NK-92 (cell line): Measurements from ENCODE around the gene SLC26A8.

ENCODE experiments used
- DNase-seq: peaks from one replicate; lab custom pipeline; 2025; ENCODE audit not compliant: unreplicated experiment; lab: John Stamatoyannopoulos, UW

The SLC26A8 gene, protein sequence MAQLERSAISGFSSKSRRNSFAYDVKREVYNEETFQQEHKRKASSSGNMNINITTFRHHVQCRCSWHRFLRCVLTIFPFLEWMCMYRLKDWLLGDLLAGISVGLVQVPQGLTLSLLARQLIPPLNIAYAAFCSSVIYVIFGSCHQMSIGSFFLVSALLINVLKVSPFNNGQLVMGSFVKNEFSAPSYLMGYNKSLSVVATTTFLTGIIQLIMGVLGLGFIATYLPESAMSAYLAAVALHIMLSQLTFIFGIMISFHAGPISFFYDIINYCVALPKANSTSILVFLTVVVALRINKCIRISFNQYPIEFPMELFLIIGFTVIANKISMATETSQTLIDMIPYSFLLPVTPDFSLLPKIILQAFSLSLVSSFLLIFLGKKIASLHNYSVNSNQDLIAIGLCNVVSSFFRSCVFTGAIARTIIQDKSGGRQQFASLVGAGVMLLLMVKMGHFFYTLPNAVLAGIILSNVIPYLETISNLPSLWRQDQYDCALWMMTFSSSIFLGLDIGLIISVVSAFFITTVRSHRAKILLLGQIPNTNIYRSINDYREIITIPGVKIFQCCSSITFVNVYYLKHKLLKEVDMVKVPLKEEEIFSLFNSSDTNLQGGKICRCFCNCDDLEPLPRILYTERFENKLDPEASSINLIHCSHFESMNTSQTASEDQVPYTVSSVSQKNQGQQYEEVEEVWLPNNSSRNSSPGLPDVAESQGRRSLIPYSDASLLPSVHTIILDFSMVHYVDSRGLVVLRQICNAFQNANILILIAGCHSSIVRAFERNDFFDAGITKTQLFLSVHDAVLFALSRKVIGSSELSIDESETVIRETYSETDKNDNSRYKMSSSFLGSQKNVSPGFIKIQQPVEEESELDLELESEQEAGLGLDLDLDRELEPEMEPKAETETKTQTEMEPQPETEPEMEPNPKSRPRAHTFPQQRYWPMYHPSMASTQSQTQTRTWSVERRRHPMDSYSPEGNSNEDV

DNA sequence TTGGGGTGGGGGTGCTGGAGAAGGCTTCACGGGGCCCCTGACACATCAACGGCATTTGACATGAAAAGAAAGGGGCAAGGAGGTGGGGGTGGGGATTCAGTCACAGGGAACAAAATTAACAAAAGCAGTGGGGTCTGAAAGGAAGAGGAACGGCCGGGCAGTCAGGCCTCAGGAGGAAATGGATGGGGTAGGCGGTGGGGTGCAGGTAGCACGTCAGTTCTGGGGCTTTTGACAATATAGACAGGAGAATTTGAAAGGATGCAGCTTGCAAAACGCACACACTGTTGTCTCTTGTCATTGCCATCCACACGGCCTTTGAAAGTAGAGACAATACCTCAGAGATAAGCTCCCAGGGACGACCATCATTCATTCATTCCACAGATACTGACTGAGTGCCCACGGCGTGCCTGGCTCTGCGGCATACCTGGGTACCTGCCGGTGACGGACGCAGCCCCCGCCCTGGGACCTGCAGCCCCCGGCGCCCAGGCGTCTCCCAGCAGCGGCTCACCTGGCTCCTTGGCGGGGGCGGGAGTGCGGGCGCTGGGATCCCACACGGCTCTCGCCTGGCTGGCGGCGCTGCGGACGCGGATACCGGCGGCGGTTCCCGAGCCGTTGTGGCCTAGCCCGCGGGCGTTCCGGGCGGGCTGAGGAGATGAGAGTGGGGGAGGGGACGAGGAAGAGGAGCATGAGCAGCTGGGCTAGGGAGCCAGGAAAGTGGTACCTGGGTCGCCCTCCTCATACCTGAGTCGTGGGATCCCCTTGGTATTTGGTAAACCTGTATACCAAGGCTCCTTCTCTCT, at the start of gene SLC26A8:
TSS of gene SLC26A8 (minus strand) at position 646 of the 800 bp plus-strand sequence. CDS start 4,934 bp downstream, outside the sequence.
- DNase-seq: no peak

DNA sequence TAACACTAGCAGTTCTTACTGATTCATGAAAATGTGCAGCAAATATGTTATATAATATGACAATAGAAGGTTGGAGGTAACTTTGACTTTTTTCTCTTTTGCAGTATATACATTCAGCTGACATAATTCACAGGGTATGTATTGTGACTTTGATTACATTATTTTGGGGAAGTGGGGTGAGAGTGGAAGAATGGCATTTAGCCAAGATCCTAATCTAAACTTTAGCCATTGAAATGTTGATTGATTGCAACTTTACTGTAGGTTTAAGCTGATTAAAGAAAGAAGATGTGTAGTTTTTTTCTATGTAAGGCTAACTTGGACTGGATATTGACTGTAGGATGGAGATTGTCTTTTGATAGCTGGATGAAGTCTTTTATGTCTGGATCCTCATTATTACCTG, 49.1 kb upstream of the SLC26A8 start:
- DNase-seq: no peak

DNA sequence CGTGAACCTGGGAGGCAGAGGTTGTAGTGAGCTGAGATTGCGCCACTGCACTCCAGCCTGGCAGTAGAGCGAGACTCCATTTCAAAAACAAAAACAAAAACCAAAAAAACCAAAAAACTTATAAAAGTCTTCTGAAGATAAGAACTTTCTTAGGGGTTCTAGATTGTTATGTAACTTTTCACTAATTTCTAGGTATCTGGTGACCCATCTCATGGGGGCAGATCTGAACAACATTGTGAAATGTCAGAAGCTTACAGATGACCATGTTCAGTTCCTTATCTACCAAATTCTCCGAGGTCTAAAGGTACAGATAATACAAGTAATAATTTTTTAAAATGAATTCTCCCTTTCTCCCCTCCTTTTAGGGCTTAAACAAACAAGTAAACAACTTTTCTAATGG, 48.2 kb upstream of the SLC26A8 start:
- DNase-seq: no peak

DNA sequence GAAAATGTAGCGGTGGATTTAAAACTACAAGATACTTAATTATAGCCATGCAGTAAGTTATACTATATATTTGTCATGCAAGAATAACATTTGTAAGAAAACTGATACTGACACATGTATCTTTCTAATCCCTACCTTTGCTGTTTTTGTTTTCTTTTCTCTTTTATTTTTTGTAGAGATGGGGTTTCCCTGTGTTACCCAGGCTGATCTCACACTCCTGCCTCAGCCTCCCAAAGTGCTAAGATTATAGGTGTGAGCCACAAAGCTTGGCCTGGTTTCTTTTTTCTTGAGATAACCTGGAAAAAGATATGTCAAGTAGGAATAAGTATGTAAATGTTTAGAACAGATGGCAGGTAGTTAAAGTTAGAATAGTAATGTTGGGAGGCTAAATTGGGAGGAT, 47.3 kb upstream of the SLC26A8 start:
- no peak for DNase-seq

DNA sequence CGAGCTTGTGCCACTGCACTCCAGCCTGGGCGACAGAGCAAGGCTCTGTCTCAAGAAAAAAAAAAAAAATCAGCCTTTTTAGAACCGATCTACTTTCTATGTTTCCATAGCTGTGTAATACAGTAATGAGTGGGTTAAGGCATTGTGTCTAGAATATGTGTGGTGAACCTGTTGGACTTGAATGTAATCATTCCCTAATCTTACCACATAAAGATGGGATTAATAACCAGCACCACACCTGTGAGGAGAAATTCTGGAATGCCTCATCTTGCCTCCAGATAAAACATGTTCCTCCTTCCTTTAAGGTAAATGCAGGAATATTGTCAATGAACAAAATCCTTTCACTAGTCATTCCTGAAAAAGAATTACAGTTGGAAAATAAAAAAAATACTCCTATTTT, 46.8 kb upstream of the SLC26A8 start:
- no peak for DNase-seq

DNA sequence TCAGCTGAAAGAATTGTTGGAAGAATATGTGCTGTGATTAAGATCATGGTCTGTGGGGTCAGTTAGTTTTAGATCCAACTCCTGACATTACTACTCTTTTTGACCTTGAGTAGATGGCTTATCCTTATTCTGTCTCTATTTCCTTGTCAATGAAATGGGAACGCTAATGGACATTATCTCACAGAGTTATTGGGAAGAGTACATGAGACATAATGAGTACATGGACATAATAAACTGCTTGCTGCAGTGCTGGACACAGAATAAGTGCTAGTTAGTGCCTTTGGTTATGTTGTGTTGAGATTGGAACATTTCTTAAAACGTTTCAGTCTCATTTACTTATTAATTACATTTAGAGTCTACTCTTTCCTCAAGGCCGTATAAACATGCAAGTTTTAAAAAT, 45.8 kb upstream of the SLC26A8 start:
- no peak for DNase-seq

DNA sequence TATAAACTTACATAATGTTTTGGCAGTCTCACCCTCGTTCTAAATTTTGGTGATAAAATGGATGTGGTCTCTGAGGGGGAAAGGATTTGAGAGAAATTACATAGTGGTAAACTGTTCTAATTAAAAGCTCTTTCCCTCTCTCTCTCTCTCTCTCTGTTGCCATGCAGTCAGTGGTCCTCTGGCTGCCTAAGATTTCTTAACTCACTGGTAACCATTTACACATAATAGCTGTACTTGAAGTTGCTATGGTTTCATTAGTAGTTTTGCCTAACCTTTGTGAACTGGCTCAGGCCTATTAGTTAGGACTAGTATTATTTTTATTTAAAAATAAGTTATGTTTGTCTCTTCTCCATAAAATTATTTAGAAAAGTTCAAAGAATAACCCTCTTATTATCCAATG, 45.1 kb upstream of the SLC26A8 start:
- no peak for DNase-seq

DNA sequence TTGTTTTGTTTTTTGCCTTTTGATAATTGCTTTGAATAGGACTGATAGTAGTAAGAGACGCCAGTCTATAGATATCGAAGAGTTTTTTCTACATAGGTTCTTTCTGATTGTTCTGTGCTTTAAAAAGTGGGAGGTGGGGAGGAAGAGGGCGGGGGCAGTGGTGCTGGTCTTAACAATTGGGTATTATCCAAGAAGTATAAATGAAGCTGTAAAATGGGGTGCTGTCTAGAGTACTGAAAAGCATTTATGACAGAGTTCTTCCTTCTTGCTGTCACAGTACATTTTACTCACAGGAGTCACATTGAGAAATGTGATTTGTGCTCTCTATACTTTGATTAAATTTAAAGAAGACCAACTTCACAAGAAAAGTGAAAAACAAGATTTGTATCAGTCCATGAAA, 44.1 kb upstream of the SLC26A8 start:
- DNase-seq: no peak

DNA sequence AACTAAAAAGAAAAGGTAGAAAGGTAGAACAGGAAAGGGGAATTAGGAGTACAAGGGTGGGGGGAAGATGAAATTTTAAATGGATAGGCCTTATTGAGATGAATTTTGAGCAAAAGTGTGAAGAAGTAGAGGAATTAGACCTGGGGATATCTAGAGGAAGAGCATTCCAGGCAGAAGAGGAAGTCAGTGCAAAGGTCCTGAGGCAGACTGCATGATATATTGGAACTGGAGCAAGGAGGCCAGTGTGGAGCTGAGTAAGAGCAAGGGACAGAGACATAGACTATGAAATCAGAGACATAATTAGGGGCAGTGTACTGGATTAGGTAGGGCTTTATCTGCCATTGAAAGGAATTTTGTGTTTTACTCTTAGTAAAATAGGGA, 43.6 kb upstream of the SLC26A8 start:
- DNase-seq: no peak

DNA sequence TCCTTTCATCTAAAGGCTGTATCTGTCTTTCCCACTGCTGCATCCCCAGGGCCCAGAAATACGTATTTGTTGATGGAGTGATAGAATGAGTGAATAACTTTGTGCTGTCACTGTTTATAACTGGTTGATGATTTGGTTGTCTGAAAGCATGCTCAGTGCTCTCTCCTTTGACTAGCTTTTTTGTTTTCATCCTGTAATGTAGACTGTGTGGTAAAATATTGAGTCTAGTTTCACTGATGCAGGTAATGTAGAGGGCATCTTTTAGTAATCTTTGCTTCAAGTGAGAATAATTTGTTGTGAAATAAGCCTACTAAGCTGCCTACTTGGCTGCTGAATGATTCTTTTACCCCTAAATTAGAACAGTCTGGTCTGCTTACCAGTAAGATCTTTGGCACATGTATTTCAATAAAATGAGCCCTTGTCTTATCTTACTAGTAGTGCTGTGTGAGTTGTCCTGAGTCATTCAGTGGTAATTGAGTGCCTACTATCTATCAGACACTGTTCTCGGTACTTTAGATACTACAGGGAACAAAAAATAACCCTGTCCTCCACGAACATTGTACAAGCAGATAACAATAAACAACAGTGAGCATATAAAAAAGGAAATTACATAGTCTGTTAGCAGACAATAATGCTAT, 43.1 kb upstream of the SLC26A8 start:
- no peak for DNase-seq

DNA sequence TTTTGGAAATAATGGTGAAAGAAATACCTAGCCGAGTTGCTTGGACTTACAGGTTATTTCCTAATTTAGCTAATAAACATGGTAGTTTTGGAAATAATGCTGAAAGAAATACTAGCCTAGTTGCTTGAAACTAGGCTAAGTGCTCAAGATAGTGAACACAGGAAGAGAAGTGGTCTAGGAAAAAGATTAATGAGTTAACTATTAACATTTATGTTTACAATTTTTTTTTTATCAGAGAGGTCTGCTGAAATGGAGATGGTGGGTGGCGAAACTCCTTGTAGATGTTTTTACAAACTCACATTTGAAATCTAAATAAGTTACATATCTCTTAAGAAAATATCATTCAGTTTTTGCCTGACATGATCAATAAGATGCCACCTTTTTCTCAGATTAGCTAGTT, 42.4 kb upstream of the SLC26A8 start:
- no peak for DNase-seq

DNA sequence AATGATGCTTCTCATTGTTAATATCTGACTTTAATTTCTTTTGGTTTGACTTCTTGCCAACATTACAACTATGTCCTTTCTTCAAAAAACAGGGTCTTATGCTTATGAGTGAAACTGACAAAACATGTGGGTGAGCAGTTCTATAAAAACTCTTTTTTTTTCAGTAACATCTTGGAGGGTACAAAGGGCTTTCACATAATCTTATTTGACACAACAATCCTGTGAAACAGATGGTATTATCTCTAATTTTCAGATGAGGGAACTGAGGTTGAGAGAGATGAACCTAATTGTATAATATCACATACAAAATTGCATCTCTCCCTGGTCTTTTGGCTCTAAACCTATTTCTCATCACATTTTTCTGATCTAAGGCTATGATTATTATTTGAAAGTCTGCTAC, 41.5 kb upstream of the SLC26A8 start:
- DNase-seq: no peak

DNA sequence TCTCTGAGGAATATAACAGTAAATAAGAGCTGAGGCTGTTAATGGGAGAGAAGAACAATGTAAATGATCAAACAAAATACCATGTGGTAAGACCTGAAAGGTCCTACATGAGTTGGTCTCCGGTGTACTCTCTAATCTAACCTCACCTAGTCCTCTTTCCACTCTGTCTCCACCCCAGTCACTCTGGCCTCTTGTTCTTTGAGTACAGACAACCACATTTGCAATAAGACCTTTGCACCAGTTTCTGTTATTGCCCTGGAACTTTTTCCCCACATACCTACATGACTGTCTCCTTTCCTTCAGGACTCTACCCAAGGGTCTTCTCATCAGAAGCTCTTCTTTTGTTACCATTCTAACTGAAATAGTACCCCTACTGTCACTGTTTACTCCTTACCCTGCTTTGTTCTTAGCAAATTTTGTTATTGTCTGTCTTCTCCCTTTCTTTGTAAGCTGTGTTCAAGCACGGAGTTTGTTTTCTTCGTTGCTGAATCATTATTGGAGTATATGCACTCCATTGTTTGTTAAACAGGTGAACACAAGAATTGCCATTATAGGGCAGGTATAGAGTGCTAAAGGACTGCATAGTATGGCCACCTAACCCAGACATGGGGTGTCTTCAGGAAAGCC, 40.4 kb upstream of the SLC26A8 start:
- DNase-seq: no peak

DNA sequence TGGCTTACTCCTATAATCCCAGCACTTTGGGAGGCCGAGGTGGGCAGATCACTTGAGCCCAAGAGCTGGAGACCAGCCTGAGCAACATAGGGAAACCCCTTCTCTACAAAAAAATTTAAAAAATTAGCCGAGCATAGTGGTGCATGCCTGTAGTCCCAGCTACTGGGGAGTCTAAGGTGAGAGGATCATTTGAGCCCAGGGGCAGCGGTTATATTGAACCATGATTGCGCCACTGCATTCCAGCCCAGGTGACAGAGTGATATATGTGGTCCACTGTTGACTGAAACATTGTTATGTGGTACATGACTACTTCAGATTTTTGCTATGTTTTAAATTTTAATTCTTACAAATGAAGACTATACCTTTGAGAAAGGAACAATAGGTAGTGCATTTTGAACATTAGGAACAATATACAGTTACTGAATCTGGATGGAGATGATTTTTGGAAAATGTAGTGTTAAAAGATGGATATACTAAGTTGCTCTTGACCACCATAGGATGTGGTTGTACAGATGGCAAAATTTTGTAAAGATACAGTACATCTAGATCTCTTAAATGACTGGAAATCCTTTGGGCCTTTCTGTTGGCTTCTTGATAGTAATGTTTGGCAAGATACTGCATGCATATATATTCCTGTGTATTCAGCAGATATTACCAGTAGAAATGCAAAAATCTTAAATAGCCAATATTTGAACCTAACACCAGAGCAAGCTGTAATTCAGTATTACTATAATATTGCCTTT, 39.0 kb upstream of the SLC26A8 start:
- no peak for DNase-seq

DNA sequence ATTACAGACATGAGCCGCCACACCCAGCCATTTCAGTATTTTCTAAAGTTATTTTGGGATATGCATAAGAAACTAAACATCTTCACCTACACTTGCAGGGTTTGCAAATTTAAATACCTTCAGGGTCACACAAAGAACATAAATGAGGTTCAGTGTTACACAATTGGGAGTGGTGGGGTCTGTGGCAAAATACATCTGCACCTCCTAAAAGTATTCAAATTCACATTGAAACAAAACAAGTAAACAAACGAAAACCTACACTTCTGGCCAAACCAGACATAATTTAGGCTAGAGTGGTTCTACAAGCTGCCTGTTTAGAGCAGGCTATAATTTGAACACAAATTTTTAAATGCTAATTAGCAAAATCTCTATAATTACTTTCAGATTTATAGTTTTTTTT, 37.8 kb upstream of the SLC26A8 start:
- DNase-seq: no peak

DNA sequence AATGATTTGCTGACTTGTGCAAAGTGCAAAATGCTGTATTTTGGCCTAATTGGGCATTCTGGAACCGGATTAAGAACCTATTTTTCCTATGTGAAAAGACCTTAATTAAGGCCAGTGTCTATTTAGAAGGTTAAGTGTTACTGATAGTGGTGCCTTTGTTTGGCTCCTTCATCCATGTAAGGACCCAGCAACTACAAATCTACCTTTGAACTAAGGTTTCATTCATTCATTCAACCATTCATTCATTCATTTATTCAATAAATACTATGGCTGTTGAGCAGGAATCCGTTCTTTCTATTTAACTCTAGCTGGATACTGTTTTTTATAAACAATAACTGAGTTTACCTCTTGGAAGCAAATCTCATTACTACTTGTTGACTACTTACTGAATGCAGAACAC, 36.8 kb upstream of the SLC26A8 start:
- no peak for DNase-seq

DNA sequence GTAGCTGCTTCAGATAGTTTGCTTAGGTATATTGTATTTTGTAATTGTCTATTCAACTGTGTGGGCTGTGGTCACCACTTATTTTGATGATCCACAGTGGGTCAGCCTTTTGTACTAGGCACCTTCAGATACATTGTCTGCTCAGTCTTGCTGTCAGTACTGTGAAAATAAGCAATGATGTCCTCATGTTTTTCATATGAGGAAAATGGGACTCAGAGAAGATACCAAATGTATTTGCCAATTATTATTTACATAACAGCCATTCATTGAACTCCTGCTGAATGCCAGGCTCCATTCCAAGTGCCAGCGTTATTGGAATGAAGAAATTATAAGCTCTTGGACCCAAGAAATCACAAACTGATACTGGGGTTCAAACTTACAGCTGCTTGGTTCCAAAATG, 31.7 kb upstream of the SLC26A8 start:
- DNase-seq: no peak

DNA sequence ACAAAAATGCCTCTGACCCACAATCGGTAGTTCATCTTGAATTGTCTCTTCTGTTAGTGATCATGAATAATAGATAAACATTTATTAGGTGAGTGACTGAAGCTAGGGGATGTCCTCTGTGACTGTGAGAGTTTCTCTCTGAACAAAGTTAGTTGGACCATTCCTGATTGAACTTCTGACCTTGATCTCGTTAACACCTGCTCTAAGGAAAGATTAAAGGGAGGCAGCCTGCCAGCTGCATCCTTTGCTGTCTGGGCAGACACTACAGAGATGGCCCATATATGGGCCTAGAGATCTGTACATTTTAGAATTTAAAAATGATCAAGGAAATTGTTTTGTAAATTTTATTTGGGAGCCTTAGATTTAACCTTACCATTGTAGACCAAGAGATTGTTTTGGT, 30.5 kb upstream of the SLC26A8 start:
- DNase-seq: no peak

DNA sequence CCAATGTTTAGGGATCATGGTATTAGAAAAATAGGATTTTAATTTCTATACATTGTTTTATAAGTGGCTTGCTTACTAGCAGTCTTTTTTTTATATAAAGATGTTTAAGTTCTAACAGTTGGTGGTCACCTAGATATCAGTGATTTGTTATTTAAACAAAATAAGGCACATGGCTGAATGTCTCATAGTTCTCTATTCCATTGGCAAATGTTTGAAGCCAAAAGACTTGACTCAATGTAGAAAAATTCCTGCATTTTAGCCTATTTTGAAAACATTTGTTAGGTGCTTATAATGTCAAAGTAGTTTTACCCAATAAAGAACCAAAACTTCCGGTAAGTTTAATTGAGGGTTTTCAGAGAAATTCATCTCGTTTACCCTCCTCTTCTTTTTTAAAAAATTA, 30.0 kb upstream of the SLC26A8 start:
- DNase-seq: no peak

DNA sequence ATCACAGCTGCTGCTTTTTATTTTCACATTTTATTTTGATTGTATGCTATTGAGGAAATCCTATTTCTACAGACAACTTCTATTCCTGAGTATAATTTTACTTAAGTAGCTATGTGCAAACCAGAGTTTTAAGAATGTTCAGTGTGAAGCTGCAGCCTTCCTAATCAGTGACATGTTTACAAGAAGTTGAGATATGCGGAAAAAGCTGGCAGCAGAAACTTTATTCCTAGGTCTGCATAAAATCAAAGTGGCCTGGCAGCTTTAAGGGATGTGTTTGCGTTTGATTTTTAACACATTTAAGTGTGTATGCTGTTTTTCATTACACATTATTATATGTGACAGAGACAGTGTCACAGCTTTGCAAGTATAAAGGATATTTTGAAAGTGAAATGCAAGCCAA, 29.4 kb upstream of the SLC26A8 start:
- DNase-seq: no peak
